ENCODE results near the gene UROC1. TPM values are rescaled to one million over a fixed set of nuclear protein-coding genes. Genes with fewer than 3 reads are reported as not detected.
A peak's percentile ranks its signal among the peaks of the same experiment; 100 is the strongest.

The UROC1 gene
- total and polyA plus RNA-seq, 2 donors (not counting 1 experiment from before 2014, with no cell fraction given), result not detected

GRCh38 chr3:126473292-126474168, 44.0 kb downstream of the UROC1 start:
- Histone ChIP-seq H3K4me2 (replicated peaks; ENCODE audit: low read depth, low read length, poor library complexity, severe bottlenecking) (peak overlapping the region; percentile 45), H3K9ac (ENCODE audit: low read length) (peak overlapping the region; percentile 8), H3K4me1 (ENCODE audit: control insufficient read depth in 2 of 2, insufficient read depth in 2 of 2, low read length in 2 of 2) (peaks cover 35 to 39% of the 10 kb centered on the region in 2 donors), H3K36me3 (replicated peaks in 1 of 2; ENCODE audit: control extremely low read depth in 1 of 2, control insufficient read depth in 1 of 2, extremely low read depth in 1 of 2, insufficient read depth in 2 of 2, low read length in 1 of 2) (peaks cover 7 to 47% of the 10 kb centered on the region in 2 experiments), H3K9me3 (ENCODE audit: control extremely low read depth in 1 of 3, control insufficient read depth in 2 of 3, insufficient read depth in 1 of 3, low read length in 2 of 3) (peaks cover 0 to 7% (median 0%) of the 10 kb centered on the region in 3 donors), H3K27me3 (replicated peaks in 1 of 4; ENCODE audit: control extremely low read depth in 1 of 4, control insufficient read depth in 3 of 4, insufficient read depth in 4 of 4, low read length in 3 of 4) (no peaks in the 10 kb centered on the region), H3K27ac (ENCODE audit: low read length in 2 of 2) (no peak overlapping the region), H3K4me3 (ENCODE audit: control extremely low read depth in 1 of 5, extremely low read depth in 1 of 5, insufficient read depth in 1 of 5, low read depth in 2 of 5, low read length in 4 of 5) (peak overlapping the region in 1 of 5 experiments; percentile 25), H4K20me1 (ENCODE audit: control insufficient read depth, insufficient read depth, low read length, poor library complexity, severe bottlenecking) (peaks cover 52% of the 10 kb centered on the region), H3K79me2 (ENCODE audit: control insufficient read depth, insufficient read depth, low read length) (peaks cover 60% of the 10 kb centered on the region), H2AFZ (ENCODE audit: insufficient read depth, low read depth, low read length, poor library complexity, severe bottlenecking) (no peak overlapping the region)
- Mint-ChIP-seq H3K4me3 (peak overlapping the region; percentile 79), H3K27ac (peak overlapping the region; percentile 70), H3K9me3 (ENCODE audit: insufficient read depth) (no peaks in the 10 kb centered on the region), H3K4me1 (peaks cover 42% of the 10 kb centered on the region), H3K27me3 (no peaks in the 10 kb centered on the region)
- intact Hi-C loops (cut with micrococcal nuclease), result loop anchor here (2.0 to 10.0 kb wide), 3 partner anchors 879 to 1221 kb away; partner anchors contain the start of genes MCM2 and OSBPL11
- WGBS (ENCODE audit: insufficient coverage), result 50% methylated on average over 2 of the region's 14 CpGs
- TF ChIP-seq CTCF (IDR thresholded peaks at IDR 0.05) (no peak), EZH2 (IDR thresholded peaks at IDR 0.05; ENCODE audit: borderline replicate concordance, insufficient read depth, low read depth, low read length, poor library complexity, severe bottlenecking) (no peak)
- DNase-seq (no peak), ATAC-seq (ENCODE audit: low read depth) (no peak)
- POLR2A ChIA-PET, result interaction anchor here (0.6 kb wide), 1 partner anchor 116 kb away, joined by 4 read pairs; no protein-coding TSS in a partner anchor
- CTCF ChIA-PET, result interaction anchor here (0.7 kb wide), 1 partner anchor 505 kb away, joined by 4 read pairs; no protein-coding TSS in a partner anchor
